GM15510 (cell line): Measurements from ENCODE around the gene IL21.

Source experiments
- POLR2A ChIP-seq: IDR thresholded peaks from 3 replicates; pipeline ENCODE4 v1.6.1; 2011; ENCODE audit warnings: borderline replicate concordance; ENCODE audit not compliant: insufficient read length; ENCODE audit errors: extremely low read depth

Gene IL21

DNA sequence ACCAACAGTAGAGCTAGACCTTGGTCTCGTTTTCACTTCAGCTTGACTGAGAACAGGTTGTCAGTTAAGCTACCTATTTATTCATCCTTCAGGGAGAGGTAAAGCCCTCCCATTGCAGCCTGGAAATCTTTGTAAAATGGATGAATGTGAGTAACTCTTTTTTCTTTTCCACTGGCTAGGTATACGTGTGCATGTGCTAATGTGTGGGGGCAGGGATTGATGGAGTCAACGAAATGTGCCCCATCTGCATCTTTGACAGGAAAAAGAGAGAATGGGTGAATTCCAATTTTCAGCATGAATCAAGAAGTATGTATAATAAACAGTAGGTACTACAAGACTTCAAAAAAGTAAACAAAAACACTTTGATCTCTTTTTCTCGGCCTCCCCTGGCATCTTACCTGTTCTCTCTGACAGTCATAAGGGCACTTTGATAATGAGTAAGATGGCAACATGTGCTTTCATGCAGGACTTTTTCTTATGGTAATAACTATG lies at the start of gene IL21:
IL21 (minus strand) TSS at position 51 of the 492 bp plus-strand sequence. CDS start 55 bp downstream, outside the sequence.
- no peak for TF ChIP-seq POLR2A

- no peak for TF ChIP-seq POLR2A
Observed at GRCh38 chr4:122669911-122670738, 49.3 kb upstream of the IL21 start.

DNA sequence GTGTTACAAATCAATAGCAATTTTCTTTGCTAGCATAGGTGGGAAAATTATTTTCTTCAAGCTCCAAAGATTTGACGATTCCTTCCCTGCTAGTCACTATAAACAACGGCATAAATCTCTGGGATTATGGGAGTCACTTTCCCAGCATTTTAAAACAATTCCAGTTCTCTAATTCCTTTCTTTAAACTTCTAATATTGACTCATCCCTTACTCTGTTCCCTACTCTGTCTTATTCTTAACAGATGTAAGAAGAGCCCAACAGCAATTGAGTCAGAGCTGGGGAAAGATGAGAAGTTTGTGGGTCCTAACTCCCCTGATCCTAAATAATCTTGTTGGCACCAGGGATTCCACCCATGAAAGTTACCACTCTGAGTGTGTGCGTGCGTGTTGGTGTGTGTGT lies 47.4 kb upstream of the IL21 start:
- TF ChIP-seq POLR2A, result no peak

DNA sequence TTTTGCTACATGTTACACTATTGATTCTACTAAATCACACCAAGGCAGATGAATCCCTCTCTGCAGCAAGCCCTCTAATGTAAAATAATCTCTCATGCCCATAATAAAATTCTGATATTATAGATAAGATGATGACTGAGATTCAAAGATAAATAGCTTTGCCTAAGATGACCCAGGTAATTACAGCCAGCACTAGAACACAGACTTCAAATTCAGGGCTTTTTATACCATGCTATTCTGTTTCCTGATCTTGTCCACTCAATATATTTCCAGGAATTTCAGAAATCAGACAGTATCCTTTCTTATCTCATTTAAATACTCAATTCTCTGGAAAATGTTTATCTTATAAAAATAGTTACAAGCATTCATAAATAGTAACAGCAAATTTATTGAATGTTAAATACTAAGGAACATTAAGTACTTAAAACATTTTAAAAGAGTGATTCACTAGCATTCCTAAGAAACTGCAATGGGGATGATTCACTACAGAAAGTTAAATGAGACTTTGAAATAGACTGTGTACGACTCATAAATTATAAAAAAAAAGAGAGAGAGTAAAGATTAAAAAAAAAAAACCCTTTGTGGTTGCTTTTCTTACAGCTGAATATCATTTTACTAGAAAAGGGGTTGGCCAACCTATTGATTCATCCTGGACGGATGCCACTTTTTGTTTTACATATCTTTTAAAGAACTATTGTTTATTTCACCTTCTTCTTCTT lies 45.8 kb upstream of the IL21 start:
- no peak for TF ChIP-seq POLR2A

- TF ChIP-seq POLR2A, result no peak
Observed at GRCh38 chr4:122665161-122665929, 44.5 kb upstream of the IL21 start.

GRCh38 chr4:122663814-122664610 lies 43.1 kb upstream of the IL21 start:
- TF ChIP-seq POLR2A, result no peak

GRCh38 chr4:122663291-122663690 lies 42.4 kb upstream of the IL21 start:
- no peak for TF ChIP-seq POLR2A

DNA sequence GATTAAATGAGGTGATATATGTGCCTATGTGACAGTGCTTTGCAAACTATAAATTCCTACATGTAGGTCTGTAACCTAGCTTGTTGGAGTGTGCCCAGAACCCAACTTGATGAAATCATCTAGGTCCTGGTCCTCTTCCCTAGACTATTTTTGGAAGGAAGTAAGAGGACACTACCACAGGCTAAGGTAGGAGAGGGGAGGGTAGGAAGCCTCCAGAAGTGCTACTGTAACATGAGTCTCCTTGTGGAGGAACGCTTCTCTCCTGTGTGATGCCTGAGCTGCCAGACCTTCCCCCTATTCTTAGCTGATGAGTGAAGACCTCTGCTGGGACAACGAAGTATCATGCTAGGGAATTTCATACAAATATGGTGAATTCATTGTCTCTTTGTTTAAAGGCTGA lies 41.8 kb upstream of the IL21 start:
- TF ChIP-seq POLR2A, result no peak

GRCh38 chr4:122661176-122662160 lies 40.6 kb upstream of the IL21 start:
- no peak for TF ChIP-seq POLR2A

DNA sequence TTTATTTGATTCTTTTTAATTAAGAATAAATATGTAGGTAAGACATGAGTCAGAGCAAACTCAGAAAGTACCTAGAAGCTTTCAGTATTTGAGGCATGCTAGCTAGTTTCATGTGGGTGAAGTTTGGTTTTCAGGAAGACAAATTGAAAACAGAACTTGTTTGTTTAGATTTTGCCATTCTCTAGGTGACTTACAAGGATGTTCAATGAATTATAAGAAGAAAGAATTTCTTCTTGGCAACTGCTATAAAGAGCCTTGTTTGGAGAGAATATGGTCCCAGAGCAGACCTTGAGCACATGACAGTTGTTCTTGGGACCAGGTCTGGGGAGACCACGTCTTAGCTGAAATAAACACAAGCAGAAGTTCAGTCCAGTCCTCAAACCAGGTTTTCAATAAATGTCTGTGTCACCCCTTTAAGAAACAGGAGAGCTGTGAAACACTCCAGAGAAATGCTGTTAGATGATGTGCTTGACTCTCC lies 38.0 kb upstream of the IL21 start:
- no peak for TF ChIP-seq POLR2A

DNA sequence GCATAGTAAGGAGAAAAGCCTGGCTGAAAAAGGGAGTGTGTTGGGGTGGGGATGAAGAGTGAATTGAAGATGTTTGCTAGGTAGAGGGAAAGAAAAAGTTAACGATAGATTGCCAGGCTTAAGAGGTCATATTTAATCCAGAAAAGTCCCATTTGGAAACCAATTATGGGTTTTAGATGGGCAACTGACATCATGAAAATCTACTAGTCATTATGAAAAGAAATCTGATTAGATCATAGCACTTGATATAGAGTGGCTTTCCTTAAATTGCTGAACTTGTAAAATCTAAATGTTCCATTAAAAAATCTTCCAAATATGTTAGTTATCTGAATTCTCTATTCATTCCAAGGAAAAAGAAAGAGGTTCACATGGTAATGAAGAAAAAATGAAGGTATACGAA lies 37.5 kb upstream of the IL21 start:
- TF ChIP-seq POLR2A, result no peak

DNA sequence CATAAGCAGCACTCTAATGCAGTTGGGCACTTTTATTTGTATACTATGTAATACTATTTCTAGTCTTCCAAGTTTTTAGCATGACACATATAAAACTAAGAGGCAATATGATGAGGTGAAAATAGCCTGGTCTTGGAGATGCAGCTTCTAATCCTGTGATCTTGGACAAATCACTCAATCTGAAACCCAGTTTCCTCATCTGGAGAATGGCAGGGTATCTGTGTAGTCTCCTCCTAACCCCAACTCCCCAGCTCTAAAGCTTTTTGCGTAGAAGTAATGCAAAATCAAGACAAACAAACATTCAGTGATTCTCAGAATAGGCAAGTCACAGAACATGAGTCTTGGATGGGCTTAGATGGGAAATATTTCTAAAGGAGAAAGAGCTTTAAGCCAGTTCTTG lies 36.7 kb upstream of the IL21 start:
- TF ChIP-seq POLR2A, result no peak

- no peak for TF ChIP-seq POLR2A
Observed at GRCh38 chr4:122652379-122652778, 31.5 kb upstream of the IL21 start.
